Pons (tissue), 1 donor: Measurements from ENCODE around the gene NFATC2IP.
"Not testable (repeated sequence)": the region's sequence is repeated elsewhere in the genome, so short reads cannot be mapped to it uniquely, and the experiment has no call there.

Source experiments
- DNase-seq: peaks from one replicate; pipeline ENCODE4 v3.0.0-alpha.2; 2016; ENCODE audit warnings: low spot score

The NFATC2IP gene

DNA sequence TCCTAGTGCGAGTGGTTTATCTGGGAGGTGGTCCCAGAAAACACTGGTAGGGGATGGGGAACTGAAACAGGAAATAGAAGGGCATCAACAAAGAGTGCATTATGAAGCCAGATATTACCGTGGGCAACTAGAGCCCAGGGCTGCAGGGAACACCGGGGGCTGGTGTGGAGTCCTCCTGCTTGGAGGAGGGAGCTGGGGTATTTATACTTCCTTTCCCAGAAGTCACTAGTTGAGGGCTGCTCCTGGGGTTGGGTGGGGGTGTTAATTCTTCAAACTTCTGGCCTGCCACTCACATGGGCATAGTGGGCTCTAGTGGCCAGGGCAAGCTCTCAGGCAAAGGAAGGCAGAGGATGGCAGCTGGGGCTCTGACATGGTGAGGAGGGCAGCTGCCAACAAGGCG, 48.8 kb downstream of the NFATC2IP start:
- DNase-seq = no peak

DNA sequence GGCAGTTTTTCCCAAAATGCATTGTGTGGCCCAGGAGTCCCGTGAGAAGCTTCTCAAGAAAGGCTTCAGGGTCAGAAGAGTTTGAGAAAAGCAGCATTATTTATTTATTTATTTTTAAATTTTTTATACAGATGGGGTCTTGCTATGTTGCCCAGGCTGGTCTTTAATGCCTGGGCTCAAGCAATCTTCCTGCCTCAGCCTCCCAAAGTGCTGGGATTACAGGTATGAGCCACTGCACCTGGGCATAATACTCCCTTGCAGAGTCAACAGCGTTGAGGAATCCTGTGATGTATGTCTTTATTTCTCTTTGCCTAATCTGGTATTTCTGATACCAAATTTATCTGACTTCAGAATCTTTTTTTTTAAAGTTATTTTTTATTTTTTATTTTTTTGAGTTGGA, 49.3 kb downstream of the NFATC2IP start:
- DNase-seq = no peak

DNA sequence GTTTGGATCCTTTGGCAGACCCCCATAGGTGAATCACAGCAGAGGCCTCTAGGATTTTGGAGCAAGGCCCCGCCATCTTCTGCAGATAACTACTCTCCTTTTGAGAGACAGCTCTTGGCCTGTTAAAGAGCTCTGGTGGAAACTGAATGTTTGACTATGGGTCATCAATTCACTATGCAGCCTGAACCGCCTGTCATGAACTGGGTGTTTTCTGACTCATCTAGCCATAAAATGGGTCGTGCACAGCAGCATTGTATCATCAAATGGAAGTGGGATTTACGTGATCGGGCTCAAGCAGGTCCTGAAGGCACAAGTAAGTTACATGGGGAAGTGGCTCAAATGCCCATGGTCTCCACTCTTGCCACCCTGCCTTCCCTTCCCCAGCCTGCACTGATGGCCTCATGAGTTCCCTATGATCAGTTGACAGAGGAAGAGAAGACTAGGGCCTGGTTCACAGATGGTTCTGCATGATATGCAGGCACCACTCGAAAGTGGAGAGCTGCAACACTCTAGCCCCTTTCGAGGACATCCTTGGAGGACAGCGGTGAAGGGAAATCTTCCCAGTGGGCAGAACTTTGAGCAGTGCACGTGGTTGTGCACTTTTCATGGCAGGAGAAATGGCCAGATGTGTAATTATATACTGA, 53.9 kb downstream of the NFATC2IP start:
- not testable (repeated sequence) for DNase-seq

DNA sequence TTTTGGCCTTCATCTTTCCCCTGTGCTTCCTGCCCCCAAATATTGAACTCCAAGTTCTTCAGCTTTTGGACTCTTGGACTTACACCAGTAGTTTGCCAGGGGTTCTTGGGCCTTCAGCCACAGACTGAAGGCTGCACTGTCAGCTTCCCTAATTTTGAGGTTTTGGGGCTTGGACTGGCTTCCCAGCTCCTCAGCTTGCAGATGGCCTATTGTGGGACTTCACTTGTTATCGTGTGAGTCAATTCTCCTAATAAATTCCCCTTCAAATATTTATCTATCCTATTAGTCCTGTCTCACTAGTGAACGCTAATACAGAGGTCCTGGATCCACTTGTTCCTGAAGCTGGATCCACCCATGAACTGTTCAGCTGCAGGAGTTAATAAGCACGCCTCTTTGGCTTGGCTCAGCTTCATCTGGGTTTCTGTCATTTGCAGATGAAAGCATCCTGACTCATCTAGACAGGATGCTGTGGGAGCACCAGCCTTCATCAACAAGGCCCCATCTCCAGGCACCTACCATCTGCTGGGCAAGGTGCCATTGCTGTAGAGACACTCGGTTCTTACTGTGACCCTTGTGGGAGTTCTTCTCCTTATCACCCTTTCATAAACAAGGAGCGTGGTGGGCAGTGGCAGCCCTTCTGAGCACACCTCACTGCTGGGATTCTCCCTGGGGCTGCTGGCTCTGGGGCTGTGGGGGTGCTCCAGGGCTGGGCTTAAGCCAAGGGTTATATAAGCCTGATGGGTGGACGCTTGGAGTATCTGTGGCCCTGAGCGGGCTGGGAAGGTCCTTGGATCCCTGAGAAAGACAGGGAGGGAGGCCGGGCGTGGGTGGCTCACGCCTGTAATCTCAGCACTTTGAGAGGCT, 57.2 kb downstream of the NFATC2IP start:
- no peak for DNase-seq

DNA sequence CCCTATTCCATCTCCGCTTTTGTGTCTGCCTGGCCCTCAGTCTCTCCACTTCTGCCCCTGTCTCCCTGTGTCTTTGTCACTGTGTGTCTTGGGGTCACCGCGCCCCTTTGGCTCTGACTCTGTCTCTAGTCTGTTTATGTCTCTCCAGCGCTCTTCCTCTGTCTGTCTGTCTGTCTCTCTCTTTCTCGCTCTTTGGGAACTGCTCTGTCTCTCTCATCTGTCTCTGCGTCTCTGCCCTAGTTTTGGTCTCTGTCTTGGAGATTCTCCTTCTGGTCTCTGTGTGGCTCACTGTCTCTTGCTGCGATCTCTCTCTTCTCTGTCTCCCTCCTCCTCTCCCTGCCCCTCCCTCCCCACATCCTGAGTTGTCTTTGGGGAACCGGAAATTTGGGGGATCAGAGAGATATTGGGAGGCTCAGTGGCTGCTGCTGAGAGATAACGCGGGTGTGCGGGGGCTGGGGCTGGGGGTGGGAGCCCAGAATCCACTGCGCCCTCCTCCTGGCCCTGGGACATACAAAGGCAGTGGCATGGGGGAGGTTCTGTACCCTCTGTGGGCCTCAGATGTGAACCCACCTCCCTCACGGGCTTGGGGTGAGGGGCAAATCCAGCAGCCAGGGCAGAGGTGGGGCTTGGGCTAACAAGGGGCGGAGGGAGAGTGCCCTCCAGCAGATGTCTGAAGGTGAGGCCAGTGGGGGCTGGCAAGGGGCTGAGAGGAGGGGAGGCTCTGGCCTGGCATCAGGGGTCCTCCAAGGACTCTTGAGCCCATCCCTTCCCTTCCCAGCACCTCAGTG, 58.5 kb downstream of the NFATC2IP start:
- no peak for DNase-seq

DNA sequence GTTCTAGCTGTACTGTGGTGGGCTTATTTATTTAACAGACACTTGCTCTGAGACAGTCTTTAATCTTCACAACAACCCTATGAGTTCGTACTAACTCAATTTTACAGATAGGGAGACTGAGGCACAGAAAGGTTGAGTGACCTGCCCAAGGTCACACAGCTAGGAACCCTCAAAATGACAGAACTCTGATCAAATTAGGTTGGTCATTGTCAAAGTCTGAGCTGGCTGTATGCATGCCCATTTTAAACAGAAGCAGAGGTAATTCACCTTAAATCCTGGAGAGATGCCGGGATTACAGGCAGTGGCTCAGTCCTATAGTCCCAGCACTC, 59.1 kb downstream of the NFATC2IP start:
- no peak for DNase-seq

DNA sequence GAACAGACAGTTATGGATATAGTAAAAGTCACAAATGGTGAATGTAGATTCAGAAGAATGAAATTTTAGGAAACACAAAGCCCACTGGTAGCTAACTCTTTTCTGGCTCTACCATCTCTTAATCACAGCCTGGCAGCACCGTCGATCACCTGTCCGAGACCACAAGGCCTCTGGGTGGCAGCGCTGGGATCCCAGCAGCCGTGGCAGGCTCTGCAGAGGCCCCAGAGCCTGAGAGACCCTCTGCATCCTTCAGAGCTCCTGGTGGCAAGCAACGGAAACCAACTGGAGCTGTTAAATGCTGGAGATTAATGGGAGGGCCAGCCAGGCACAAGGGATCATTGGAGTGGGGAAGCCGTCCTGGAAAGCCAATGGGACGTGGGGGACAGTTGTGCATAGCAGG, 60.4 kb downstream of the NFATC2IP start:
- DNase-seq = no peak

DNA sequence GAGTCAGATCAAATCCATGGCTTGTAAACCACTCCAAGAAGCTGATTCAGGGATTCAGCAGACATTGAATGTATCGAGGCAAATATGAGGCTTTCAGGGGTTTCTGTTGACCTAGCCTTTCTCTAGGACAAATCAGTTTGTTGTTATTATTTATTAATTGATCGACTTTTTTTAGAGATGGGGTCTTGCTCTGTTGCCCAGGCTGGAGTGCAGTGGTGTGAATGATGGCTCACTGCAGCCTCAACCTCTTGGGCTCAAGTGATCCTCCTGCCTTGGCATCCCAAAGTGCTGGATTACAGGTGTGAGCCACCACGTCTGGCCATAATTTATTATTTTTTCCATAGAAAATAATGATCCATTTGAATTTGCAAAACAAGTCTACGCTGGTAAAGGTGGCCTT, 61.1 kb downstream of the NFATC2IP start:
- DNase-seq = no peak

DNA sequence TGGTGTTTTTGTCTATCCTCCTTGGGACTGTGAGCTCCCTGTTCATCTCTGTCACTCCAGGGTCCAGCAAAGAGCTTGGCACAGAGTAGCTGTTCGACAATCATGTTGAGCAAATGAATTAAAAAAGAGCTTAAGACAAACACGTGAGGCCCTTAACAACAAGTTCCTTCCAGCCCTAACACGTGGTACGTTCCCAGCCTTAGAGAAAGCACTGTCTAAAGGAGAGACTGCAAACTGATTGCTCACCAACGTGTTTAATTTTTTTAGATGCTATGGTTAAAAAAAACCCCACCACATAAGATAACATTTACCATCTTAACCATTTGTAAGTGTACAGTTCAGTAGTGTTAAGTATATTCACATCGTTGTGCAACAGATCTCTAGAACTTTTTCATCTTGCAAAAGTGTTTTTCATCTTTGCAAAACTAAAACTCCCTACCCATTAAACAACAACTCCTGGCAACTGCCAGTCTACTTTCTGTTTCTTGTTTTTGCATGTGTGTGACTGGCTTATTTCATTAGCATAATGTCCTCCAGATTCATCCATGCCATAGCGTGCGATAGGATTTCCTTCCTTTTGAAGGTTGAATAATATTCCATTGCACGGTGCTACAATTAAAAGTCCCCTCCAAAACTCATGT, 62.3 kb downstream of the NFATC2IP start:
- no peak for DNase-seq

DNA sequence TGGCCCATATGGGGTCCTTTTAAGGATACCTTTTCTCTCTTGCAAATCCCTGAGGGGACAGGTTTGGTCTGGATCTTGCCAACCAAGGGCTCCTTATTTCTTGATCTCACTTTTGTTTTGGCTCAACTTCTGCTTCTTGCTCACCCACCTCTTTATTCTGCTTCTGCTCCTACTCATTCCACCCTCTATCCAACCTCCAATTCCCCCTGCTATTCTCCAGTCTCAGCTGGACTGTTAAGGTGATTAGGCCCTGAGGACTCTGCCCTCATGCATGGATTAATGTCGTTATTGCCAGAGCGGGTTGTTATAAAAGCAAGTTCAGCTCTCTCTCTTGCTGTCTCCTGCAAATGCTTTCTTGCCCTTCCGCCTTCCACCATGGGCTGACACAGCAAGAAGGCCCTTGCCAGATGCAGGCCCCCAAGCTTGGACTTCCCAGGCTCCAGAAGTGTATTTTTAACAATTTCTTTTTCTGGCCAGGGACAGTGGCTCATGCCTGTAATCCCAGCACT, 63.9 kb downstream of the NFATC2IP start:
- no peak for DNase-seq
